Fibroblast of lung (primary cell): ENCODE measurements around the gene TEX44. TPM values are rescaled to one million over a fixed set of nuclear protein-coding genes. Genes with fewer than 3 reads are reported as not detected.

Source experiments
- polyA plus RNA-seq, 2 donors: library from polyadenylated mRNA; depleted of rRNA in 1 of 2; stranded (reverse) in 1 of 2; unstranded in 1 of 2; fragments of >200 nt; gene quantifications; 2 replicates each; pipeline ENCODE4 v1.2.1, GENCODE V29; 2011 to 2012; ENCODE audit warnings: missing spikeins in 1 of 2
- total RNA-seq: library from RNA; depleted of rRNA; stranded (reverse); fragments of >200 nt; gene quantifications from 2 replicates; pipeline ENCODE4 v1.2.1, GENCODE V29; 2014

The TEX44 gene
- total and polyA plus RNA-seq, 2 donors (not counting 1 experiment from before 2014, with no cell fraction given), result not detected

Other genes starting within 250 kb of the TEX44 start
- gene B3GNT7, start 197.2 kb upstream of the TEX44 start, total RNA-seq, result under 0.01 and 0.17 TPM in 2 replicates
- 0.01 and 0.06 TPM in 2 replicates for gene B3GNT7, start 197.2 kb upstream of the TEX44 start, polyA plus RNA-seq
- gene NCL, start 128.4 kb upstream of the TEX44 start, total RNA-seq, result 97.6 and 113 TPM in 2 replicates
- 73.5 and 122 TPM in 2 replicates for gene NCL, start 128.4 kb upstream of the TEX44 start, polyA plus RNA-seq
- gene NMUR1, start 62.4 kb upstream of the TEX44 start, total RNA-seq, result under 0.01 and 0.50 TPM in 2 replicates
- 0.01 and 0.02 TPM in 2 replicates for gene NMUR1, start 62.4 kb upstream of the TEX44 start, polyA plus RNA-seq
- gene PTMA, start 115.7 kb downstream of the TEX44 start, total RNA-seq, result 481 and 664 TPM in 2 replicates
- 650 and 1,032 TPM in 2 replicates for gene PTMA, start 115.7 kb downstream of the TEX44 start, polyA plus RNA-seq
- gene PDE6D, start 188.4 kb downstream of the TEX44 start, total RNA-seq, result 13.6 and 14.4 TPM in 2 replicates
- gene PDE6D, start 188.4 kb downstream of the TEX44 start, polyA plus RNA-seq, result 31.3 and 32.3 TPM in 2 replicates
- 12.1 and 17.7 TPM in 2 replicates for gene COPS7B, start 193.6 kb downstream of the TEX44 start, total RNA-seq
- gene COPS7B, start 193.6 kb downstream of the TEX44 start, polyA plus RNA-seq, result 39.5 and 44.8 TPM in 2 replicates